Nephron (organoid): ENCODE data around the gene MGA.
A peak's percentile ranks its signal among the peaks of the same experiment; 100 is the strongest.

ENCODE experiments used
- H3K27ac Mint-ChIP-seq, 3 experiments: 2 replicates each; pipeline ENCODE4 v1.8.0; 2020; ENCODE audit warnings: mixed read lengths in 3 of 3, mild to moderate bottlenecking in 2 of 3, moderate library complexity in 1 of 3
- H3K27me3 Mint-ChIP-seq: 2 replicates; pipeline ENCODE4 v1.8.0; 2021; ENCODE audit warnings: low read depth, mild to moderate bottlenecking, moderate library complexity, mixed read lengths
- H3K36me3 Mint-ChIP-seq: 2 replicates; pipeline ENCODE4 v1.8.0; 2020; ENCODE audit warnings: low read depth, mixed read lengths
- H3K4me1 Mint-ChIP-seq: 2 replicates; pipeline ENCODE4 v1.8.0; 2020; ENCODE audit warnings: mixed read lengths
- H3K4me3 Mint-ChIP-seq, 3 experiments: 2 replicates each; pipeline ENCODE4 v1.8.0; 2020; ENCODE audit warnings: mild to moderate bottlenecking in 3 of 3, mixed read lengths in 3 of 3, moderate library complexity in 2 of 3
- H3K9me3 Mint-ChIP-seq: 2 replicates; pipeline ENCODE4 v1.8.0; 2020; ENCODE audit warnings: mixed read lengths
- CTCF ChIP-seq, 3 experiments: fragments of 200-600 bp; sonication (generic); IDR thresholded peaks; one replicate each; pipeline ENCODE4 v1.5.0; 2021; ENCODE audit warnings: antibody characterized with exemption in 3 of 3; ENCODE audit not compliant: unreplicated experiment in 3 of 3

MGA gene

GRCh38 chr15:41651373-41651772, 8.8 kb upstream of the MGA start:
- no peaks in the 10 kb centered on the region for H3K27me3 Mint-ChIP-seq
- peaks cover 6% of the 10 kb centered on the region for H3K9me3 Mint-ChIP-seq
- H3K4me1 Mint-ChIP-seq = no peaks in the 10 kb centered on the region
- no peak for TF ChIP-seq CTCF (IDR thresholded peaks at IDR 0.05; ENCODE audit: unreplicated experiment in 3 of 3)
- H3K4me3 Mint-ChIP-seq = no peak overlapping the region
- no peak overlapping the region for H3K27ac Mint-ChIP-seq
- H3K36me3 Mint-ChIP-seq = peaks cover 4% of the 10 kb centered on the region

- Mint-ChIP-seq H3K36me3 (peaks cover 4% of the 10 kb centered on the region), H3K27me3 (no peaks in the 10 kb centered on the region), H3K4me1 (peaks cover under 1% of the 10 kb centered on the region), H3K4me3 (no peak overlapping the region), H3K9me3 (peaks cover 6% of the 10 kb centered on the region), H3K27ac (peak overlapping the region in 1 of 3 experiments; percentile 41)
- no peak for TF ChIP-seq CTCF (IDR thresholded peaks at IDR 0.05; ENCODE audit: unreplicated experiment in 3 of 3)
Measured at GRCh38 chr15:41653760-41654159, 6.4 kb upstream of the MGA start.

GRCh38 chr15:41655716-41656115, 4.5 kb upstream of the MGA start:
- H3K4me3 Mint-ChIP-seq = no peak overlapping the region
- H3K9me3 Mint-ChIP-seq = peaks cover 6% of the 10 kb centered on the region
- no peak for TF ChIP-seq CTCF (IDR thresholded peaks at IDR 0.05; ENCODE audit: unreplicated experiment in 3 of 3)
- no peak overlapping the region for H3K27ac Mint-ChIP-seq
- no peaks in the 10 kb centered on the region for H3K36me3 Mint-ChIP-seq
- H3K4me1 Mint-ChIP-seq = peaks cover 12% of the 10 kb centered on the region
- peaks cover 4% of the 10 kb centered on the region for H3K27me3 Mint-ChIP-seq

GRCh38 chr15:41656188-41656587, 4.0 kb upstream of the MGA start:
- no peaks in the 10 kb centered on the region for H3K36me3 Mint-ChIP-seq
- peaks cover 1% of the 10 kb centered on the region for H3K9me3 Mint-ChIP-seq
- TF ChIP-seq CTCF (IDR thresholded peaks at IDR 0.05; ENCODE audit: unreplicated experiment in 3 of 3) = no peak
- H3K27me3 Mint-ChIP-seq = peaks cover 6% of the 10 kb centered on the region
- no peak overlapping the region for H3K27ac Mint-ChIP-seq
- no peak overlapping the region for H3K4me3 Mint-ChIP-seq
- H3K4me1 Mint-ChIP-seq = peaks cover 17% of the 10 kb centered on the region

- TF ChIP-seq CTCF (IDR thresholded peaks at IDR 0.05; ENCODE audit: unreplicated experiment in 3 of 3) = no peak
- Mint-ChIP-seq H3K4me3 (peak overlapping the region; percentile 56 to 93 (median 63)), H3K27ac (peak overlapping the region in 2 of 3 experiments; percentile 38 to 41), H3K9me3 (no peaks in the 10 kb centered on the region), H3K27me3 (peaks cover 6% of the 10 kb centered on the region), H3K36me3 (no peaks in the 10 kb centered on the region), H3K4me1 (peaks cover 29% of the 10 kb centered on the region)
Measured at GRCh38 chr15:41658689-41659088, 1.5 kb upstream of the MGA start.

GRCh38 chr15:41659190-41659589, 1.0 kb upstream of the MGA start:
- peak overlapping the region; percentile 41 to 90 (median 83) for H3K27ac Mint-ChIP-seq
- peaks cover 29% of the 10 kb centered on the region for H3K4me1 Mint-ChIP-seq
- H3K4me3 Mint-ChIP-seq = peak overlapping the region; percentile 89 to 93 (median 93)
- no peaks in the 10 kb centered on the region for H3K9me3 Mint-ChIP-seq
- TF ChIP-seq CTCF (IDR thresholded peaks at IDR 0.05; ENCODE audit: unreplicated experiment in 3 of 3) = no peak
- H3K36me3 Mint-ChIP-seq = no peaks in the 10 kb centered on the region
- H3K27me3 Mint-ChIP-seq = peaks cover 6% of the 10 kb centered on the region
